CD14-positive monocyte (primary cell): ENCODE results near the gene ERG. TPM values are rescaled to one million over a fixed set of nuclear protein-coding genes. Genes with fewer than 3 reads are reported as not detected.

Source experiments
- DNase-seq, 3 donors: peaks; one replicate each; pipeline ENCODE4 v3.0.0-alpha.2; 2011 to 2022
- H2AFZ ChIP-seq: 2 replicates; pipeline ENCODE4 v1.6.0; 2012; ENCODE audit warnings: mild to moderate bottlenecking, low read depth, low read length, inconsistent platforms; ENCODE audit not compliant: insufficient read depth, poor library complexity, severe bottlenecking
- H3K27ac ChIP-seq, 2 donors: 1 replicate in 1 of 2; 2 replicates in 1 of 2; pipeline ENCODE4 v1.5.1; 2012 to 2013; ENCODE audit warnings: low read length in 2 of 2, control low read depth in 1 of 2, inconsistent platforms in 1 of 2, low read depth in 1 of 2, mild to moderate bottlenecking in 1 of 2
- H3K27me3 ChIP-seq, 2 donors: one replicate each; pipeline versions ENCODE4 v1.6.0 to v1.6.1; 2011 to 2013; ENCODE audit warnings: low read length in 2 of 2; ENCODE audit not compliant: control insufficient read depth in 2 of 2, insufficient read depth in 2 of 2
- H3K36me3 ChIP-seq, 2 donors: replicated peaks in 1 of 2; 1 replicate in 1 of 2; 2 replicates in 1 of 2; pipeline versions ENCODE4 v1.5.1 to v1.6.1; 2012 to 2013; ENCODE audit warnings: low read length in 2 of 2, control low read depth in 1 of 2, inconsistent platforms in 1 of 2, mild to moderate bottlenecking in 1 of 2; ENCODE audit not compliant: insufficient read depth in 2 of 2, control insufficient read depth in 1 of 2
- H3K4me1 ChIP-seq, 2 donors: 1 replicate in 1 of 2; 2 replicates in 1 of 2; pipeline versions ENCODE4 v1.5.1 to v1.6.1; 2012 to 2013; ENCODE audit warnings: low read length in 2 of 2, control low read depth in 1 of 2, inconsistent platforms in 1 of 2, mild to moderate bottlenecking in 1 of 2, moderate library complexity in 1 of 2; ENCODE audit not compliant: insufficient read depth in 2 of 2, control insufficient read depth in 1 of 2
- H3K4me2 ChIP-seq: replicated peaks from 2 replicates; pipeline ENCODE3; 2012; ENCODE audit warnings: low read length, moderate library complexity, mild to moderate bottlenecking; ENCODE audit not compliant: poor library complexity, severe bottlenecking; ENCODE audit errors: extremely low read depth
- H3K4me3 ChIP-seq, 3 experiments: fragments of 200-600 bp in 1 of 3; sonication (generic) in 1 of 3; replicated peaks in 1 of 3; 1 replicate in 2 of 3; 2 replicates in 1 of 3; pipeline ENCODE4 v1.5.1; 2011 to 2013; ENCODE audit warnings: low read length in 3 of 3, mild to moderate bottlenecking in 3 of 3, control low read depth in 2 of 3, low read depth in 2 of 3, inconsistent platforms in 1 of 3, moderate library complexity in 1 of 3
- H3K79me2 ChIP-seq: 2 replicates; pipeline ENCODE4 v1.6.0; 2012; ENCODE audit warnings: mild to moderate bottlenecking, control low read depth, inconsistent platforms, low read length, moderate library complexity; ENCODE audit not compliant: insufficient read depth
- H3K9ac ChIP-seq: 2 replicates; pipeline ENCODE4 v1.6.0; 2017; ENCODE audit warnings: low read length, mild to moderate bottlenecking; ENCODE audit not compliant: insufficient read depth, poor library complexity, severe bottlenecking
- H3K9me3 ChIP-seq, 2 donors: replicated peaks in 1 of 2; 1 replicate in 1 of 2; 2 replicates in 1 of 2; pipeline versions ENCODE4 v1.5.1 to v1.6.1; 2012 to 2013; ENCODE audit warnings: low read length in 2 of 2, control low read depth in 1 of 2; ENCODE audit not compliant: control insufficient read depth in 1 of 2, insufficient read depth in 1 of 2
- H4K20me1 ChIP-seq: 2 replicates; pipeline ENCODE4 v1.6.0; 2012; ENCODE audit warnings: mild to moderate bottlenecking, low read length, control low read depth, moderate library complexity; ENCODE audit not compliant: insufficient read depth
- H3K27ac Mint-ChIP-seq, 7 donors: one replicate each; pipeline ENCODE4 v1.8.0; 2020; ENCODE audit warnings: mild to moderate bottlenecking in 7 of 7, mixed read lengths in 7 of 7, moderate library complexity in 6 of 7, inconsistent platforms in 2 of 7
- H3K27me3 Mint-ChIP-seq, 3 donors: one replicate each; pipeline ENCODE4 v1.8.0; 2021 to 2022; ENCODE audit warnings: low read depth in 3 of 3, mild to moderate bottlenecking in 3 of 3, mixed read lengths in 3 of 3, moderate library complexity in 3 of 3, inconsistent platforms in 1 of 3
- H3K36me3 Mint-ChIP-seq, 2 donors: one replicate each; pipeline ENCODE4 v1.8.0; 2020; ENCODE audit warnings: mixed read lengths in 2 of 2, inconsistent platforms in 1 of 2, mild to moderate bottlenecking in 1 of 2
- H3K4me1 Mint-ChIP-seq: one replicate; pipeline ENCODE4 v1.8.0; 2020; ENCODE audit warnings: mild to moderate bottlenecking, mixed read lengths
- H3K4me3 Mint-ChIP-seq, 2 donors: one replicate each; pipeline ENCODE4 v1.8.0; 2020; ENCODE audit warnings: mild to moderate bottlenecking in 2 of 2, mixed read lengths in 2 of 2, moderate library complexity in 1 of 2
- H3K9me3 Mint-ChIP-seq, 7 donors: one replicate each; pipeline ENCODE4 v1.8.0; 2020 to 2022; ENCODE audit warnings: mixed read lengths in 7 of 7, mild to moderate bottlenecking in 6 of 7, moderate library complexity in 6 of 7, inconsistent platforms in 2 of 7
- CTCF ChIP-seq: fragments of 200-600 bp; IDR thresholded peaks from one replicate; pipeline ENCODE4 v1.8.0; 2022; ENCODE audit warnings: antibody characterized with exemption, mild to moderate bottlenecking
- WGBS: methylation state at CpG from one replicate; pipeline ENCODE4 v1.1.5; 2013; ENCODE audit warnings: missing lambda C conversion rate; ENCODE audit not compliant: insufficient coverage; 5-methylcytosine and 5-hydroxymethylcytosine counted together
- intact Hi-C, 2 donors: fragments of 100-400 bp; cut with micrococcal nuclease; formaldehyde crosslinking; loops; one replicate each; pipeline versions ENCODE4 v1.15.0 to v1.15.1; 2023
- polyA plus RNA-seq, 3 donors: library from polyadenylated mRNA; depleted of rRNA in 1 of 3; unstranded in 2 of 3; stranded (reverse) in 1 of 3; fragments of 300-500 nt in 2 of 3; fragments of >200 nt in 1 of 3; fragmentation: Illumina TruSeq in 2 of 3; gene quantifications; 1 replicate in 2 of 3; 2 replicates in 1 of 3; pipeline ENCODE4 v1.2.3, GENCODE V29; 2012 to 2021

The ERG gene
- polyA plus RNA-seq, 3 donors, result 0.16 to 0.22 TPM; not detected in 1

- Mint-ChIP-seq H3K4me3 (no peak overlapping the region), H3K27me3 (peaks cover 0 to 3% (median 2%) of the 10 kb centered on the region in 3 donors)
These were observed 13.5 kb upstream of the ERG start for GRCh38 chr21:38511662-38512243.

DNA sequence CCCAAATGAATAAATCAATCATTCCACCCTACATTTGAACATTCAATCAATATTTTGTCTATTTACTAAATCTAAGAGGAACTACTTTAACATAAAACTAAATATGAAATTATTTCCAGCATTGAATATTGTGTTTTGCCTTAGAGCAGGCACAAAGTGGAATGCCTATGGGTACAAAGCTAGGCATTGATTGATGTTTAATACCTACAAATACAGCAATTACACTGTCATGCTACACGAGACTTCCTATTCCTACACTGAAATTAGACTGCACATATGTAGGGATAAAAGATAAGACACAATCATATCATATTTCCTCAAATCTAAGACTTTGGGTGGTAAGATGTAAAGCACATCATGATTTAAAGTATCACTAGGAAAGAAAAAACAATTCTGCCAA lies 12.9 kb upstream of the ERG start:
- H3K27me3 Mint-ChIP-seq, result peaks cover 0 to 3% (median 2%) of the 10 kb centered on the region in 3 donors

More at GRCh38 chr21:38511662-38512243, 13.5 kb upstream of the ERG start:
- Histone ChIP-seq H3K9ac (no peak overlapping the region), H3K9me3 (no peaks in the 10 kb centered on the region), H4K20me1 (no peaks in the 10 kb centered on the region), H3K4me2 (no peak overlapping the region), H3K27ac (no peak overlapping the region), H3K79me2 (no peaks in the 10 kb centered on the region), H3K4me1 (peaks cover 9 to 11% of the 10 kb centered on the region in 2 donors), H2AFZ (no peak overlapping the region), H3K36me3 (no peaks in the 10 kb centered on the region), H3K27me3 (no peaks in the 10 kb centered on the region), H3K4me3 (no peak overlapping the region)
- no peak for TF ChIP-seq CTCF
- DNase-seq, result no peak
- Mint-ChIP-seq H3K9me3 (peaks cover 0 to 1% (median 0%) of the 10 kb centered on the region in 7 donors), H3K36me3 (no peaks in the 10 kb centered on the region), H3K4me1 (peaks cover 7% of the 10 kb centered on the region), H3K27ac (no peak overlapping the region)
- WGBS, result no CpG with 5 or more reads among the region's 3 CpGs
- intact Hi-C loops, result loop anchor here in 1 of 2 donors (10.0 kb wide), 1 partner anchor 213 kb away; no protein-coding TSS in a partner anchor

More for the DNA sequence above, 12.9 kb upstream of the ERG start:
- H3K27ac ChIP-seq, result no peak overlapping the region
- H3K4me3 Mint-ChIP-seq, result no peak overlapping the region
- no peaks in the 10 kb centered on the region for H3K9me3 Mint-ChIP-seq
- no peak for TF ChIP-seq CTCF
- DNase-seq, result no peak
- H3K36me3 Mint-ChIP-seq, result no peaks in the 10 kb centered on the region
- H4K20me1 ChIP-seq, result no peaks in the 10 kb centered on the region
- no peak overlapping the region for H2AFZ ChIP-seq
- H3K4me1 Mint-ChIP-seq, result peaks cover 12% of the 10 kb centered on the region
- H3K27ac Mint-ChIP-seq, result no peak overlapping the region
- H3K27me3 ChIP-seq, result no peaks in the 10 kb centered on the region
- peaks cover 13 to 16% of the 10 kb centered on the region in 2 donors for H3K4me1 ChIP-seq
- H3K79me2 ChIP-seq, result no peaks in the 10 kb centered on the region
- H3K36me3 ChIP-seq, result no peaks in the 10 kb centered on the region
- no CpG with 5 or more reads among the region's 1 CpG for WGBS
- no peak overlapping the region for H3K4me3 ChIP-seq
- no peak overlapping the region for H3K9ac ChIP-seq
- H3K4me2 ChIP-seq, result no peak overlapping the region
- intact Hi-C loops, result loop anchor here in 1 of 2 donors (10.0 kb wide), 1 partner anchor 214 kb away; no protein-coding TSS in a partner anchor
- H3K9me3 ChIP-seq, result no peaks in the 10 kb centered on the region
